HUDEP-2 (cell line): ENCODE measurements around the gene PAM16.

ENCODE experiments used
- DNase-seq, 76 experiments: peaks; one replicate each; lab custom pipeline; 2025; ENCODE audit not compliant: unreplicated experiment in 76 of 76; lab: John Stamatoyannopoulos, UW

PAM16 gene

GRCh38 chr16:4384509-4384942, 33.4 kb upstream of the PAM16 start:
- DNase-seq, result no peak

GRCh38 chr16:4383591-4384444, 32.7 kb upstream of the PAM16 start:
- no peak for DNase-seq

- DNase-seq, result no peak
These were observed 31.8 kb upstream of the PAM16 start for GRCh38 chr16:4382795-4383357.

GRCh38 chr16:4381935-4382794, 31.0 kb upstream of the PAM16 start:
- no peak for DNase-seq

- no peak for DNase-seq
These were observed 30.2 kb upstream of the PAM16 start for GRCh38 chr16:4381072-4381934.

GRCh38 chr16:4380119-4381063, 29.3 kb upstream of the PAM16 start:
- no peak for DNase-seq

- no peak for DNase-seq
These were observed 28.0 kb upstream of the PAM16 start for GRCh38 chr16:4378999-4379690.

- DNase-seq, result no peak
These were observed 27.1 kb upstream of the PAM16 start for GRCh38 chr16:4378161-4378666.

- no peak for DNase-seq
These were observed 26.5 kb upstream of the PAM16 start for GRCh38 chr16:4377573-4378154.

- DNase-seq, result no peak
These were observed 25.9 kb upstream of the PAM16 start for GRCh38 chr16:4376893-4377572.

GRCh38 chr16:4376126-4376892, 25.2 kb upstream of the PAM16 start:
- no peak for DNase-seq

- no peak for DNase-seq
These were observed 24.6 kb upstream of the PAM16 start for GRCh38 chr16:4375717-4376116.

- peak in 48 of 76 experiments; percentile 2 to 68 (median 35) for DNase-seq
These were observed 23.0 kb upstream of the PAM16 start for GRCh38 chr16:4373909-4374742.

- peak in 36 of 76 experiments; percentile 25 to 75 (median 52) for DNase-seq
These were observed 22.3 kb upstream of the PAM16 start for GRCh38 chr16:4373356-4373908.

GRCh38 chr16:4372578-4373355, 21.6 kb upstream of the PAM16 start:
- peak in 73 of 76 experiments; percentile 8 to 88 (median 73) for DNase-seq
